A549 (cell line): ENCODE data around the gene ABL1. TPM values are rescaled to one million over a fixed set of nuclear protein-coding genes. Genes with fewer than 3 reads are reported as not detected.

Source experiments
- ATAC-seq, 2 experiments: fragments of 200-7000 bp in 1 of 2; fragments of >200 bp in 1 of 2; cut with Nextera tagmentation in 1 of 2; cut with Tn5 transposase in 1 of 2; 3 replicates each; pipeline versions ENCODE4 v1.8.0 to v1.9.1; 2018 to 2020; ENCODE audit warnings: mild to moderate bottlenecking in 1 of 2, moderate library complexity in 1 of 2
- CTCF ChIA-PET: fragments of 300-600 bp; sonication (Branson Sonifier 250); formaldehyde crosslinking; extraction: SDS; loops from one replicate; lab custom pipeline; 2021; ENCODE audit warnings: antibody characterized with exemption, inconsistent platforms; lab: Yijun Ruan, JAX
- POLR2A ChIA-PET: fragments of 350-600 bp; formaldehyde crosslinking; extraction: SDS; loops from one replicate; lab custom pipeline; 2021; ENCODE audit warnings: antibody characterized with exemption, inconsistent platforms; lab: Yijun Ruan, JAX
- DNase-seq, 2 experiments: peaks; one replicate each; pipeline versions ENCODE4 v3.0.0 to v3.0.0-alpha.2; 2011 to 2016; ENCODE audit warnings: low read depth in 1 of 2, low spot score in 1 of 2
- FAIRE-seq: peaks from 2 replicates; lab custom pipeline; 2011; peaks lifted over from hg19 to GRCh38; lab: Jason Lieb, UNC
- H3K27ac ChIP-seq, 2 experiments: fragments of >200 bp; sonication (Bioruptor Twin); formaldehyde crosslinking; 3 replicates each; pipeline ENCODE4 v1.5.1; 2016 to 2017
- H3K4me1 ChIP-seq: fragments of >200 bp; sonication (Bioruptor Twin); formaldehyde crosslinking; 3 replicates; pipeline ENCODE4 v1.6.1; 2016
- H3K4me2 ChIP-seq: fragments of >200 bp; sonication (Bioruptor Twin); formaldehyde crosslinking; 3 replicates; pipeline ENCODE4 v1.6.1; 2016
- H3K4me3 ChIP-seq: fragments of >200 bp; sonication (Bioruptor Twin); formaldehyde crosslinking; 3 replicates; pipeline ENCODE4 v1.5.1; 2016
- H3K9me3 ChIP-seq: fragments of >200 bp; sonication (Bioruptor Twin); formaldehyde crosslinking; 3 replicates; pipeline ENCODE4 v1.6.1; 2016
- CBX8 ChIP-seq: fragments of 200-600 bp; sonication (generic); IDR thresholded peaks from 2 replicates; pipeline ENCODE4 v1.6.1; 2016
- CHD2 ChIP-seq: fragments of 150-350 bp; IDR thresholded peaks from 2 replicates; pipeline ENCODE4 v1.6.1; 2014; ENCODE audit warnings: low read length; ENCODE audit not compliant: partially characterized antibody
- EP300 ChIP-seq, 2 experiments: fragments of >200 bp; sonication (Bioruptor Twin); formaldehyde crosslinking; IDR thresholded peaks; 2 replicates in 1 of 2; 3 replicates in 1 of 2; pipeline ENCODE4 v1.6.1; 2016 to 2017
- ESRRA ChIP-seq: fragments of 150-350 bp; IDR thresholded peaks from 2 replicates; pipeline ENCODE4 v1.6.1; 2014; ENCODE audit warnings: mild to moderate bottlenecking, low read length, borderline replicate concordance
- FOSB ChIP-seq: fragments of 250-450 bp; sonication (Bioruptor Pico); IDR thresholded peaks from 2 replicates; pipeline ENCODE4 v1.5.0; 2020; ENCODE audit warnings: mild to moderate bottlenecking, moderate library complexity
- FOSL2 ChIP-seq, 2 experiments: fragments of 450-650 bp in 1 of 2; fragments of >200 bp in 1 of 2; sonication (Bioruptor Twin) in 1 of 2; formaldehyde crosslinking; IDR thresholded peaks; 2 replicates each; pipeline versions ENCODE4 v1.5.0 to v1.6.1; 2016 to 2020; ENCODE audit warnings: mild to moderate bottlenecking in 1 of 2, moderate library complexity in 1 of 2
- HOXB13 ChIP-seq: fragments of 250-450 bp; sonication (Bioruptor Pico); IDR thresholded peaks from 2 replicates; pipeline ENCODE4 v1.5.0; 2020; ENCODE audit warnings: low read depth, mild to moderate bottlenecking, moderate library complexity
- HOXB5 ChIP-seq: fragments of 250-450 bp; sonication (Bioruptor Pico); IDR thresholded peaks from 2 replicates; pipeline ENCODE4 v1.5.0; 2020; ENCODE audit warnings: mild to moderate bottlenecking, moderate library complexity
- MAFK ChIP-seq: fragments of 450-650 bp; IDR thresholded peaks from 2 replicates; pipeline ENCODE4 v1.6.1; 2014; ENCODE audit not compliant: partially characterized antibody
- MYC ChIP-seq: IDR thresholded peaks from 2 replicates; pipeline ENCODE4 v1.6.1; 2012; ENCODE audit warnings: mild to moderate bottlenecking, inconsistent platforms, low read length, improper control_type of control experiment, borderline replicate concordance
- NFE2L2 ChIP-seq: fragments of 150-350 bp; conservative IDR thresholded peaks from 2 replicates; pipeline ENCODE4 v1.6.1; 2014; ENCODE audit warnings: low read length
- NPAS2 ChIP-seq: fragments of 250-450 bp; sonication (Bioruptor Pico); IDR thresholded peaks from 2 replicates; pipeline ENCODE4 v1.8.0; 2022; ENCODE audit warnings: mild to moderate bottlenecking, moderate library complexity, borderline replicate concordance
- NR3C1 ChIP-seq: fragments of >200 bp; sonication (Bioruptor Twin); formaldehyde crosslinking; IDR thresholded peaks from 3 replicates; pipeline ENCODE4 v1.6.1; 2017
- PHF8 ChIP-seq: fragments of 200-600 bp; sonication (generic); IDR thresholded peaks from 2 replicates; pipeline ENCODE4 v1.6.1; 2016; ENCODE audit warnings: low read depth, mild to moderate bottlenecking, antibody characterized with exemption, moderate library complexity, borderline replicate concordance
- RAD21 ChIP-seq, 2 experiments: fragments of >200 bp in 1 of 2; sonication (Bioruptor Twin) in 1 of 2; formaldehyde crosslinking in 1 of 2; IDR thresholded peaks in 1 of 2; conservative IDR thresholded peaks in 1 of 2; 2 replicates in 1 of 2; 3 replicates in 1 of 2; pipeline ENCODE4 v1.6.1; 2012 to 2018; ENCODE audit warnings: inconsistent platforms in 1 of 2
- RARB ChIP-seq: fragments of 250-450 bp; sonication (Bioruptor Pico); IDR thresholded peaks from 2 replicates; pipeline ENCODE4 v1.8.0; 2021; ENCODE audit warnings: mild to moderate bottlenecking, moderate library complexity
- REST ChIP-seq: fragments of 200-600 bp; sonication (generic); IDR thresholded peaks from 2 replicates; pipeline ENCODE4 v1.6.1; 2016; ENCODE audit warnings: antibody characterized with exemption, mild to moderate bottlenecking, moderate library complexity
- RNF2 ChIP-seq: fragments of 200-600 bp; sonication (generic); IDR thresholded peaks from 2 replicates; pipeline ENCODE4 v1.6.1; 2016; ENCODE audit warnings: low read depth, mild to moderate bottlenecking, antibody characterized with exemption, moderate library complexity, borderline replicate concordance
- SMC3 ChIP-seq: fragments of >200 bp; sonication (Bioruptor Twin); formaldehyde crosslinking; IDR thresholded peaks from 3 replicates; pipeline ENCODE4 v1.6.1; 2018; ENCODE audit warnings: inconsistent platforms
- ZC3H11A ChIP-seq: fragments of 450-650 bp; IDR thresholded peaks from 2 replicates; pipeline ENCODE4 v1.6.1; 2014; ENCODE audit warnings: antibody characterized with exemption, mild to moderate bottlenecking
- WGBS: methylation state at CpG from one replicate; pipeline ENCODE4 v1.1.6; 2017; ENCODE audit errors: missing lambda C conversion rate; 5-methylcytosine and 5-hydroxymethylcytosine counted together
- polyA plus RNA-seq, 4 experiments: library from polyadenylated mRNA; depleted of rRNA in 3 of 4; stranded (reverse); fragments of >200 nt; fragmentation: RNase III in 1 of 4; extraction: RNeasy Plus Mini Kit Qiagen cat#74134 plus additional on column Dnase treatment in 1 of 4; gene quantifications; 2 replicates in 3 of 4; 3 replicates in 1 of 4; pipeline ENCODE4 v1.2.3, GENCODE V29; 2011 to 2017
- TF ChIP-seq, protein P1 (sequence below): fragments of >200 bp; sonication (Bioruptor Twin); formaldehyde crosslinking; IDR thresholded peaks from 2 replicates; pipeline ENCODE4 v1.6.1; 2016
- TF ChIP-seq, protein P2 (sequence below): fragments of 450-650 bp; IDR thresholded peaks from 2 replicates; pipeline ENCODE4 v1.6.1; 2014; ENCODE audit warnings: antibody characterized with exemption
- TF ChIP-seq, protein P3 (sequence below): fragments of 250-450 bp; sonication (Bioruptor Pico); IDR thresholded peaks from 2 replicates; pipeline ENCODE4 v1.5.0; 2021; ENCODE audit warnings: mild to moderate bottlenecking, moderate library complexity, borderline replicate concordance
- TF ChIP-seq, protein P4 (sequence below): fragments of 150-350 bp; IDR thresholded peaks from 2 replicates; pipeline ENCODE4 v1.6.1; 2014; ENCODE audit warnings: low read depth, mild to moderate bottlenecking, low read length

The ABL1 gene
- polyA plus RNA-seq, 2 of the 4 experiments (the other 2 are of a cell fraction): 26.5 to 32.4 TPM

DNA sequence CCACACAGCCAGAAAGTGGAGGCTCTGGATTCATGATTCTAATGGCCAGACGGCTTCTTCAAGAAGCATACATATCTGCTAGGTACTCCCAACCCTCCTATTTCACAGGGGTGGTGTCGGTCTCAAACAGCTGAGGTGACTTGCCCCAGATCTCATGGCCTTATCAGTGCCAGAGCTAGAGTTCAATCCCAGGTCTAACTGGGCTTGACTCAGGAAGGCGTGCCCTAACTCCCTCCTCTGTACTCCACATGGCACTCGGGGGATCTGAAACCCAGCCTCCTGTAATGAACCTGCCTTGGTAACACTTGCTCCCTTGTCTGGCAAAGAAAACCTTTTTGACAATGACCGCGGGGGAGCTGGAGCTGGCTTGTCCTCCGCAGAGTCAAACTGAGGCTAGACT, 59.5 kb downstream of the ABL1 start:
- DNase-seq (no peak), FAIRE-seq (no peak), ATAC-seq (no peak)
- ChIA-PET CTCF (interaction anchor here (1.0 to 5.9 kb wide), 21 partner anchors 7 to 156 kb away, joined by 3 to 97 read pairs (median 6); partner anchors contain the start of gene FIBCD1), POLR2A (no interaction called here)
- WGBS: 87% methylated on average over 7 of the region's 7 CpGs
- Histone ChIP-seq H3K4me2 (no peak overlapping the region), H3K9me3 (no peaks in the 10 kb centered on the region), H3K4me1 (no peaks in the 10 kb centered on the region), H3K4me3 (no peak overlapping the region), H3K27ac (no peak overlapping the region)
- TF ChIP-seq SMC3 (no peak), REST (no peak), PHF8 (no peak), NPAS2 (no peak), EP300 (IDR thresholded peaks at IDR 0.05) (no peak)
- TF ChIP-seq, all 56 proteins: peak for 0

DNA sequence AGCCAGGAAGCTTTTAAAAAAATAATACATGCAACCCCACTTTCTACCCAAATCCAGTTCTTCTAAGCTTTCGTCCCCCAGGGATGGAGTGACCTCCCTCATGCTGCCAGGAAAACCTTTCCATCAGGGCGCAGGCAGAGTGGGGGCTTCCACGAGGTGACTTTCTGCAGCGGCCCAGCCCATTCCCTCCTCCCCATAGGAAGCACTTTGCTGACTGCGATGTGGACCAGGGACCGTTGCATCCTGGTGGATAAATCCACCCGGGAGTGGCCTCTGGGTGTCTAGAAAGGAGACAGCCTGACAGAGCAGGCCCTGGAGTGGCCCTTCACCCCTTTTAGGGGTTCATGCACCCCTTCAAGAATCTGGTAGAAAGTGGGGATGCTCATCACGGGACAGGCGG, 60.0 kb downstream of the ABL1 start:
- FAIRE-seq (no peak), DNase-seq (no peak), ATAC-seq (no peak)
- H3K27ac ChIP-seq: no peak overlapping the region
- no peaks in the 10 kb centered on the region for H3K4me1 ChIP-seq
- no peaks in the 10 kb centered on the region for H3K9me3 ChIP-seq
- WGBS: 82% methylated on average over 9 of the region's 9 CpGs
- TF ChIP-seq CBX8: no peak
- TF ChIP-seq RAD21 (conservative IDR thresholded peaks at IDR 0.05 in 1 of 2, IDR thresholded peaks at IDR 0.05 in 1 of 2): no peak
- no peak for TF ChIP-seq FOSB (CRISPR knock-in tag)
- TF ChIP-seq HOXB5 (CRISPR knock-in tag): no peak
- TF ChIP-seq NPAS2: no peak
- TF ChIP-seq, protein P1, sequence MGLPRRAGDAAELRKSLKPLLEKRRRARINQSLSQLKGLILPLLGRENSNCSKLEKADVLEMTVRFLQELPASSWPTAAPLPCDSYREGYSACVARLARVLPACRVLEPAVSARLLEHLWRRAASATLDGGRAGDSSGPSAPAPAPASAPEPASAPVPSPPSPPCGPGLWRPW: no peak
- TF ChIP-seq HOXB13: no peak
- TF ChIP-seq ZC3H11A: no peak
- no peak for TF ChIP-seq RNF2
- TF ChIP-seq, protein P2, sequence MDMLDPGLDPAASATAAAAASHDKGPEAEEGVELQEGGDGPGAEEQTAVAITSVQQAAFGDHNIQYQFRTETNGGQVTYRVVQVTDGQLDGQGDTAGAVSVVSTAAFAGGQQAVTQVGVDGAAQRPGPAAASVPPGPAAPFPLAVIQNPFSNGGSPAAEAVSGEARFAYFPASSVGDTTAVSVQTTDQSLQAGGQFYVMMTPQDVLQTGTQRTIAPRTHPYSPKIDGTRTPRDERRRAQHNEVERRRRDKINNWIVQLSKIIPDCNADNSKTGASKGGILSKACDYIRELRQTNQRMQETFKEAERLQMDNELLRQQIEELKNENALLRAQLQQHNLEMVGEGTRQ: no peak
- no peak for TF ChIP-seq ESRRA
- no peak for TF ChIP-seq NFE2L2
- TF ChIP-seq, protein P3, sequence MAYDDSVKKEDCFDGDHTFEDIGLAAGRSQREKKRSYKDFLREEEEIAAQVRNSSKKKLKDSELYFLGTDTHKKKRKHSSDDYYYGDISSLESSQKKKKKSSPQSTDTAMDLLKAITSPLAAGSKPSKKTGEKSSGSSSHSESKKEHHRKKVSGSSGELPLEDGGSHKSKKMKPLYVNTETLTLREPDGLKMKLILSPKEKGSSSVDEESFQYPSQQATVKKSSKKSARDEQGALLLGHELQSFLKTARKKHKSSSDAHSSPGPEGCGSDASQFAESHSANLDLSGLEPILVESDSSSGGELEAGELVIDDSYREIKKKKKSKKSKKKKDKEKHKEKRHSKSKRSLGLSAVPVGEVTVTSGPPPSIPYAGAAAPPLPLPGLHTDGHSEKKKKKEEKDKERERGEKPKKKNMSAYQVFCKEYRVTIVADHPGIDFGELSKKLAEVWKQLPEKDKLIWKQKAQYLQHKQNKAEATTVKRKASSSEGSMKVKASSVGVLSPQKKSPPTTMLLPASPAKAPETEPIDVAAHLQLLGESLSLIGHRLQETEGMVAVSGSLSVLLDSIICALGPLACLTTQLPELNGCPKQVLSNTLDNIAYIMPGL: no peak
- TF ChIP-seq FOSL2 (IDR thresholded peaks at IDR 0.05): no peak
- TF ChIP-seq FOSL2 (CRISPR knock-in tag; IDR thresholded peaks at IDR 0.05): no peak
- TF ChIP-seq NR3C1: no peak
- TF ChIP-seq, protein P4, sequence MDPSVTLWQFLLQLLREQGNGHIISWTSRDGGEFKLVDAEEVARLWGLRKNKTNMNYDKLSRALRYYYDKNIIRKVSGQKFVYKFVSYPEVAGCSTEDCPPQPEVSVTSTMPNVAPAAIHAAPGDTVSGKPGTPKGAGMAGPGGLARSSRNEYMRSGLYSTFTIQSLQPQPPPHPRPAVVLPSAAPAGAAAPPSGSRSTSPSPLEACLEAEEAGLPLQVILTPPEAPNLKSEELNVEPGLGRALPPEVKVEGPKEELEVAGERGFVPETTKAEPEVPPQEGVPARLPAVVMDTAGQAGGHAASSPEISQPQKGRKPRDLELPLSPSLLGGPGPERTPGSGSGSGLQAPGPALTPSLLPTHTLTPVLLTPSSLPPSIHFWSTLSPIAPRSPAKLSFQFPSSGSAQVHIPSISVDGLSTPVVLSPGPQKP: no peak
- no peak for TF ChIP-seq MYC
- no peak for TF ChIP-seq RARB
- no peak for TF ChIP-seq MAFK
- TF ChIP-seq CHD2: no peak
- POLR2A ChIA-PET: no interaction called here
- H3K4me2 ChIP-seq: no peak overlapping the region
- H3K4me3 ChIP-seq: no peak overlapping the region
- CTCF ChIA-PET: interaction anchor here (1.3 to 5.9 kb wide), 14 partner anchors 13 to 155 kb away, joined by 3 to 97 read pairs (median 11); no protein-coding TSS in a partner anchor
